ENCODE measurements around the gene CADPS2. TPM values are rescaled to one million over a fixed set of nuclear protein-coding genes. Genes with fewer than 3 reads are reported as not detected.

The CADPS2 gene
- total RNA-seq, 2 experiments from 2014 or later, result not detected

DNA sequence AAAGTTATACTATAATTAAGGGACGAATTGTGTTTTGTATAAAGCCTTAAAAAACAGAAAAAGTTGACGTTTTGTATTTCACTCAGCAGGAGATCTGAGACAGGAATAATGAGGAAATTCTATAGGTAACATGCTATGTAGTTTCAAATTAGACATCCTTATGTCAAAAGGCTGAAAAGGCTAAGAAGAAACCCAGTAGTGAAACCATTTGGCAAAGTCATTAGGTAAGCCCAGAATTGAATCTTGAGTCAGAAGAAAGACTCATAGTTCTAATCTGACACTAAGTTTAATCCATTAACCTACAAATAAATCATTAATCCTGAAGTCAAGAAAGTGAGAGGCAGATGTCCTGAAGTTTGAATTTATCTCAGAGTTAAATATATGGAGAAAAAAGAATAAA lies 266.6 kb downstream of the CADPS2 start:
- ChIA-PET POLR2A (no interaction called here), CTCF (no interaction called here)
- H3K27me3 ChIP-seq (ENCODE audit: control insufficient read depth in 1 of 2, insufficient read depth in 2 of 2, low read length in 2 of 2), result no peaks in the 10 kb centered on the region
- H3K4me1 ChIP-seq (ENCODE audit: insufficient read depth, low read length), result no peaks in the 10 kb centered on the region
- peaks cover 0 to 4% of the 10 kb centered on the region in 2 experiments for H3K9me3 ChIP-seq (ENCODE audit: control insufficient read depth in 1 of 2, insufficient read depth in 1 of 2, low read length in 2 of 2)
- no peaks in the 10 kb centered on the region for H3K4me1 Mint-ChIP-seq (ENCODE audit: low read depth)
- TF ChIP-seq, protein P1, sequence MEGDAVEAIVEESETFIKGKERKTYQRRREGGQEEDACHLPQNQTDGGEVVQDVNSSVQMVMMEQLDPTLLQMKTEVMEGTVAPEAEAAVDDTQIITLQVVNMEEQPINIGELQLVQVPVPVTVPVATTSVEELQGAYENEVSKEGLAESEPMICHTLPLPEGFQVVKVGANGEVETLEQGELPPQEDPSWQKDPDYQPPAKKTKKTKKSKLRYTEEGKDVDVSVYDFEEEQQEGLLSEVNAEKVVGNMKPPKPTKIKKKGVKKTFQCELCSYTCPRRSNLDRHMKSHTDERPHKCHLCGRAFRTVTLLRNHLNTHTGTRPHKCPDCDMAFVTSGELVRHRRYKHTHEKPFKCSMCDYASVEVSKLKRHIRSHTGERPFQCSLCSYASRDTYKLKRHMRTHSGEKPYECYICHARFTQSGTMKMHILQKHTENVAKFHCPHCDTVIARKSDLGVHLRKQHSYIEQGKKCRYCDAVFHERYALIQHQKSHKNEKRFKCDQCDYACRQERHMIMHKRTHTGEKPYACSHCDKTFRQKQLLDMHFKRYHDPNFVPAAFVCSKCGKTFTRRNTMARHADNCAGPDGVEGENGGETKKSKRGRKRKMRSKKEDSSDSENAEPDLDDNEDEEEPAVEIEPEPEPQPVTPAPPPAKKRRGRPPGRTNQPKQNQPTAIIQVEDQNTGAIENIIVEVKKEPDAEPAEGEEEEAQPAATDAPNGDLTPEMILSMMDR (IDR thresholded peaks at IDR 0.05), result no peak
- H3K4me3 Mint-ChIP-seq, result no peak overlapping the region
- H3K36me3 ChIP-seq (ENCODE audit: insufficient read depth, low read length), result no peaks in the 10 kb centered on the region
- no peaks in the 10 kb centered on the region for H3K36me3 Mint-ChIP-seq (ENCODE audit: low read depth)
- intact Hi-C loops (cut with DNase I, micrococcal nuclease), result no loop called here
- H3K9me3 Mint-ChIP-seq, result no peaks in the 10 kb centered on the region
- H3K27ac Mint-ChIP-seq, result no peak overlapping the region
- H3K4me3 ChIP-seq (ENCODE audit: low read length), result no peak overlapping the region
- DNase-seq (no peak), ATAC-seq (ENCODE audit: poor library complexity) (no peak)
- no peaks in the 10 kb centered on the region for H3K27me3 Mint-ChIP-seq
- no peak overlapping the region for H3K27ac ChIP-seq (ENCODE audit: low read depth in 1 of 2, low read length in 2 of 2)

DNA sequence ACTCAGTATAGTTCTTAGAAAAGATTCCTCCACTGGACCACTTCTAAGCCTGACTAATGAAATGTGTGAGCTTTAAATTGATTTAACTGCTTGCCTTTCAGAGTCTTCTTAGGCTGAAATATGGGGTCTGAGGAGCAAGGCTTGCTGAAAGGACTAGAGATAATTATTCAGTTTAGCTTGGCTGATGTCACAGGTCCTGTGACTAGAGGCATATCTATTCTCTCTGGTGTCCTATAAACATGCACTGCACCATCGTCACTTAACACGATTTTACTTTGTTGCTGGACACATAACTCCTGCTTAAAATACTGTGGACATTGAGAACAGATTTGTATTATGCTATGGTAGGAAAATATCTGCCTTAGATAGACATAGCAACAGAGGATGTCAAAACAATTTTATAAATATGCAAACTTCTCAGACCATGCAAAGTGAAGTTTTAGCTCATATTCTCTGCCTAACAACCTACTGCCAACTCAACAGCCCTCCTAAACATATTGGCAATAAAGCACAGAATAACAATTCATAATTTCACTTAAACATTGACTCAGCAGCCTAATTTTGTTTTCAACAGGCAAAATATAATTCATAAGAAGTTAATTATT lies 267.6 kb downstream of the CADPS2 start:
- H3K36me3 ChIP-seq (ENCODE audit: insufficient read depth, low read length), result no peaks in the 10 kb centered on the region
- H3K27ac ChIP-seq (ENCODE audit: low read depth in 1 of 2, low read length in 2 of 2), result no peak overlapping the region
- no peaks in the 10 kb centered on the region for H3K27me3 Mint-ChIP-seq
- H3K4me1 ChIP-seq (ENCODE audit: insufficient read depth, low read length), result no peaks in the 10 kb centered on the region
- H3K27me3 ChIP-seq (ENCODE audit: control insufficient read depth in 1 of 2, insufficient read depth in 2 of 2, low read length in 2 of 2), result no peaks in the 10 kb centered on the region
- intact Hi-C loops (cut with DNase I, micrococcal nuclease), result no loop called here
- H3K27ac Mint-ChIP-seq, result no peak overlapping the region
- H3K4me3 ChIP-seq (ENCODE audit: low read length), result no peak overlapping the region
- CTCF ChIA-PET, result no interaction called here
- H3K4me1 Mint-ChIP-seq (ENCODE audit: low read depth), result no peaks in the 10 kb centered on the region
- no peaks in the 10 kb centered on the region for H3K9me3 Mint-ChIP-seq
- peaks cover 0 to 4% of the 10 kb centered on the region in 2 experiments for H3K9me3 ChIP-seq (ENCODE audit: control insufficient read depth in 1 of 2, insufficient read depth in 1 of 2, low read length in 2 of 2)
- H3K36me3 Mint-ChIP-seq (ENCODE audit: low read depth), result no peaks in the 10 kb centered on the region
- DNase-seq (no peak), ATAC-seq (ENCODE audit: poor library complexity) (no peak)
- TF ChIP-seq, protein P1 (IDR thresholded peaks at IDR 0.05), result no peak
- POLR2A ChIA-PET, result no interaction called here
- no peak overlapping the region for H3K4me3 Mint-ChIP-seq

DNA sequence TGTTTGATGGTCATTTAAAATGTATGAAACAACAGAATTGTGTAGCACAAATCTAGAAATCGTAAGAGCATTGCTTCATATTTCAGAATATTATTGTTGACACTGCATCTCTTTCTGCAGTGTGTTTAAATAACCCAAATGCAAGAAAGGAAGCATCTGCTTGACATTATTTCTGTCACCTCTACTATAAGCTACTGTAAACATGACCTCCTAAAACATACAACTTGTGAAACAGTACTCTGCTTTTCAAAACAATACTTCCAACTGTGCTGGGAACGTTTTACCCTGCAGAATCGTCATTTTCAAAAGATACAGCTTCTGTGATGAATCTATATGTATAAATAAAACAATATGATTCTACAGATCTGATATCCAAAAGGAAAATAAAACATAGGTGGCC lies 269.3 kb downstream of the CADPS2 start:
- no peak overlapping the region for H3K27ac ChIP-seq (ENCODE audit: low read depth in 1 of 2, low read length in 2 of 2)
- TF ChIP-seq, protein P1 (IDR thresholded peaks at IDR 0.05), result no peak
- H3K4me1 ChIP-seq (ENCODE audit: insufficient read depth, low read length), result no peaks in the 10 kb centered on the region
- ChIA-PET POLR2A (no interaction called here), CTCF (no interaction called here)
- Mint-ChIP-seq H3K36me3 (ENCODE audit: low read depth) (no peaks in the 10 kb centered on the region), H3K27me3 (no peaks in the 10 kb centered on the region), H3K27ac (no peak overlapping the region), H3K4me3 (no peak overlapping the region), H3K9me3 (no peaks in the 10 kb centered on the region), H3K4me1 (ENCODE audit: low read depth) (no peaks in the 10 kb centered on the region)
- intact Hi-C loops (cut with DNase I, micrococcal nuclease), result no loop called here
- DNase-seq (no peak), ATAC-seq (ENCODE audit: poor library complexity) (no peak)
- no peaks in the 10 kb centered on the region for H3K27me3 ChIP-seq (ENCODE audit: control insufficient read depth in 1 of 2, insufficient read depth in 2 of 2, low read length in 2 of 2)
- no peaks in the 10 kb centered on the region for H3K36me3 ChIP-seq (ENCODE audit: insufficient read depth, low read length)
- H3K9me3 ChIP-seq (ENCODE audit: control insufficient read depth in 1 of 2, insufficient read depth in 1 of 2, low read length in 2 of 2), result peaks cover 0 to 4% of the 10 kb centered on the region in 2 experiments
- H3K4me3 ChIP-seq (ENCODE audit: low read length), result no peak overlapping the region

Data from CD4-positive, alpha-beta T cell (primary cell).